HUDEP-2 (cell line): ENCODE measurements around the gene ARHGEF19.
"Not testable (repeated sequence)": the region's sequence is repeated elsewhere in the genome, so short reads cannot be mapped to it uniquely, and the experiment has no call there.

ENCODE experiments used
- DNase-seq, 76 experiments: peaks; one replicate each; lab custom pipeline; 2025; ENCODE audit not compliant: unreplicated experiment in 76 of 76; lab: John Stamatoyannopoulos, UW

Gene ARHGEF19

DNA sequence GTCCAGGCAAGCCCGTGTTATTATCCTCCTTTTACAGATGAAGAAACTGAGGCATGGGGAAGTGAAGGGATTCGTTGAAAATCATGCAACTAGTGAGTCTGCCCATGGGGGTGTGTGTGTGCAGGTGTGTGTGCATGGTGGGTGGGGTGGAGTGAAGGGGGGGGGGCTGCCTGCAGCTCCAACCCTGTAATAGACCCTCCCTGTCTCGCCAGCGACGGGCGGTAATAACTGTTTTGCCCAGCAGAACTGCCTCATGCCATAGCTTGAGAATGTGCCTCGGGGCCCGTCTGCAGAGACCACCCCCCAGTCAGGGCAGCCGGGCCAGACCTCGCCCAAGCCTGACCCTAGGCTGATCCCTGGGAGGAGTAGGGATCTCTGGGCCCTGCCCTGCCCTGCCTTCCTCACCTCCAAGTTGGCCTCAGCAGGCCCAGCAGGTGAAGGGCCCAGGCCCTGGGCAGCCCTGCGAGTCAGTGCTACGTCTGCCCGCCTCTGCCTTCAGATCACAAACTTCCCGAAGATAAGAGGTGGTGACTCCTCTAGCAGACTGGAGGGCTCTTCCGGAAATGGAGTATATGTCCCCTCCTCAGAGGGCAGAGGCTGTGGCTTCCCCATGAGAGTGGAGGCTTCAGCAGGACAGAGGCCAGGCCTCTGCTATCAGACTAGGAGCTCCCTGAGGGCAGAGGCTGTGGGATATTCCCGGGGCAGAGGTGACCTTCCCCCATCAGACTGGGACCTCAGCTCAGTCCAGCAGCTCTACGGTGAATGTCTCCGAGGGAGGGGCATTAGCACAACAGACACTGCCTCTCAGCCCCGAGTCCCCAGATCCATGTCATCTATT lies 40.9 kb downstream of the ARHGEF19 start:
- DNase-seq, result no peak

DNA sequence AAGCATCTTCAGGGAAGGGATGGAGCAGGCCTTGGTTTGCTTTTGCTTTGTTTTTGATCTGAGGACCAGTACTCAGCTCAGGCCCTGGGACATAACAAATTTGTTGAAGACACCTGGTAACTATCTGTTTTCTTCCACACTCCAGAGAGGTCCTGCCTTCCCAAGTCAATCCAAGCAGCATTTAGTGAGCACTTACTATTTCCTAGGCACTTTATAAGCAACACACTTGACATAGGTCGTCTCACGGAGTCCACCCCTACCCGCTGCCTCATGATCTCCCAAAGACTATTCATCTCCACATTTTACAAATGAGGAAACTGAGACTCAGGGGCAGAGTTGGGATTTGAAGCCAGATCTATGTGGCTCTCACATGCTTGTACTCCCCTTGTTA lies 42.2 kb downstream of the ARHGEF19 start:
- no peak for DNase-seq

- no peak for DNase-seq
These were observed 43.7 kb downstream of the ARHGEF19 start for GRCh38 chr1:16168622-16169360.

- DNase-seq, result not testable (repeated sequence)
These were observed 44.3 kb downstream of the ARHGEF19 start for GRCh38 chr1:16168144-16168495.

- DNase-seq, result peak in 3 of 76 experiments; percentile 3 to 13 (median 10)
These were observed 44.9 kb downstream of the ARHGEF19 start for GRCh38 chr1:16167331-16168143.

DNA sequence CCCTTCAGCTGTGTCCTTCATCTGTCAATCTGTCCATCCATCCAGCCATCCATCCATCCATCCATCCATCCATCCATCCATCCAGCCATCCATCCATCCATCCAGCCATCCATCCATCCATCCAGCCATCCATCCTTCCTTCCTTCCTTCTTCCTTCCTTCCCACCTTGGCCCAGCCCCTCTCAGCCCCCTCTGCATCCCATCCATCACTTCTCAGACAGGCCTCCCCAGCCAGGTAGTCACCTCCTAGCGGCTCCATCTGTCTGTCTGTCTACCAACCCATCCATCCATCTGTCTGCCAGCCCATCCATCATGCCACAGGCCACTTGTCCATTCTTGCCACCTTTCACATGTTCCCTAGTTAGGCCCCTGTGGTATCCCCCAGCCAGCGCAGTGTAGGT lies 46.3 kb downstream of the ARHGEF19 start:
- DNase-seq, result no peak

DNA sequence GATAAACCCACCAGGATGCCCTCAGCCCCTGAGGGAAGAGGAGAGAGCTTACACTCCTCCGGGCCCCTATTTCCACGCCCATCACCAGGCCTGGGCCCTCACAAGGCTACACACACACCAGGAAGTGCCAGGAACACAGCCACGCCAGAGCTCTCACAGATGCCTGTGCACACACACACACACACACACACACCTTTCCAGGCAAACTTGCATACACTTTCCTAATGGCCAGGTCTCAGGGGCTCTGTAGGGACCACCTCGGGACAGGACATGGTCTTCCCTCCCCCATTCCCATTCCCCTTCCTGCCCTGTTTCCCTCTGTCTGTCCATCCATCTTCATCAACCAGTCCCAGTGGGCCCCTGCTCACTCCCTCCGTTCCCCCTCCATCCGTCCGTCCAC lies 46.9 kb downstream of the ARHGEF19 start:
- DNase-seq, result no peak

- no peak for DNase-seq
These were observed 47.4 kb downstream of the ARHGEF19 start for GRCh38 chr1:16165073-16165364.

GRCh38 chr1:16164213-16165072 lies 48.0 kb downstream of the ARHGEF19 start:
- DNase-seq, result no peak

GRCh38 chr1:16163608-16164212 lies 48.7 kb downstream of the ARHGEF19 start:
- DNase-seq, result not testable (repeated sequence)

- no peak for DNase-seq
These were observed 50.2 kb downstream of the ARHGEF19 start for GRCh38 chr1:16162163-16162822.

GRCh38 chr1:16161717-16162116 lies 50.7 kb downstream of the ARHGEF19 start:
- no peak for DNase-seq

DNA sequence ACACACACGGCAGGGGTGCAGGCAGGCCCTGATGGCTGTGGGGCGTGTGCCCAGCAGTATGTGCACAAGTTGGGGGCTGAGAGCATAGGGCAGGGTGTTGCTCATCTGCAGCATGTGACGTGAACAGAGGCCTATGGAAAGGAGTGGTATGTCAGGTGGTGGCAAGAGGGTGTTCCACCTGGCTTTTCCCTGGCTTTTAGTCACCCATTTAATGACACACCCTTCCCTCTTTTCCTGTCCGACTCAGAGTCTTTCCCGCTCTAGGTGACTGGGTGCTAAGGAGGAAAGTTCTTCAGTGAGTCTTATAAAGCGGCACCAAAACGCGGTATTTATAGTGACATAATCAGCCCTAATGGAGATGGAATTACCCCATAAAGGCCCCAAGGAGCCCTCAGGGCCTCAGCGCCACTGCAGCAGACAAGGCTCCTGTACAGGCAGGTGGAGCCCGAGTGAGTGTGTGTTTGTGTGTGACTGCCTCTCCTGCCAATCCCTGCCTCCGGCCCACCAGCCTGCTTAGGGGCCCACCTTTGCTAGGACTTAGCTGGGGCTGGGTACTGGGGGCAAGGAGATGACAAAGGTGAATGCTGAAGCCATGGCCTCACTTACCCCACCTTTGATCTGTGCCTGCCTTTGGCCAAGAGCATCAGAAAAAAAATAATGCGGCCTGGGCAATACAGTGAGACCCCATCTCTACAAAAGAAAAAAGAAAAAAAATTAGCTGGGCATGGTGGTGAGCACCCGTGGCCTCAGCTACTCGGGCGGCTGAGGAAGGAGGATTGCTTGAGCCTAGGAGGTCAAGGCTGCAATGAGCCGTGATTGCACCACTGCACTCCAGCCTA lies 53.2 kb downstream of the ARHGEF19 start:
- no peak for DNase-seq

GRCh38 chr1:16158025-16158424 lies 54.4 kb downstream of the ARHGEF19 start:
- no peak for DNase-seq

GRCh38 chr1:16156848-16157495 lies 55.5 kb downstream of the ARHGEF19 start:
- no peak for DNase-seq

- no peak for DNase-seq
These were observed 56.7 kb downstream of the ARHGEF19 start, which contains the start of gene EPHA2 for GRCh38 chr1:16155537-16156410. TSS of gene EPHA2 (minus strand) at chr1:16156069. CDS start at chr1:16155932, 137 bp downstream.

GRCh38 chr1:16153999-16154673 lies 58.3 kb downstream of the ARHGEF19 start:
- DNase-seq, result no peak
